Hepatocyte (in vitro differentiated cells): ENCODE results near the gene VSTM2L. TPM values are rescaled to one million over a fixed set of nuclear protein-coding genes. Genes with fewer than 3 reads are reported as not detected.
A peak's percentile ranks its signal among the peaks of the same experiment; 100 is the strongest.

Experiments
- DNase-seq: peaks from one replicate; pipeline ENCODE4 v3.0.0-alpha.2; 2016; ENCODE audit warnings: low spot score
- H2AFZ ChIP-seq: fragments of 200-600 bp; sonication (generic); 2 replicates; pipeline ENCODE4 v1.6.0; 2016; ENCODE audit warnings: antibody characterized with exemption, mild to moderate bottlenecking
- H3K27ac ChIP-seq: fragments of 200-600 bp; sonication (generic); 2 replicates; pipeline ENCODE4 v1.5.1; 2016; ENCODE audit warnings: mild to moderate bottlenecking
- H3K27me3 ChIP-seq: fragments of 200-600 bp; sonication (generic); 2 replicates; pipeline ENCODE4 v1.6.1; 2016
- H3K36me3 ChIP-seq: fragments of 200-600 bp; sonication (generic); replicated peaks from 2 replicates; pipeline ENCODE4 v1.5.1; 2016; ENCODE audit warnings: low read depth; ENCODE audit not compliant: insufficient read depth
- H3K4me1 ChIP-seq: fragments of 200-600 bp; sonication (generic); 2 replicates; pipeline ENCODE4 v1.5.1; 2016; ENCODE audit warnings: mild to moderate bottlenecking, moderate library complexity; ENCODE audit not compliant: insufficient read depth
- H3K4me2 ChIP-seq: fragments of 200-600 bp; sonication (generic); 2 replicates; pipeline ENCODE4 v1.6.0; 2016
- H3K4me3 ChIP-seq: fragments of 200-600 bp; sonication (generic); 2 replicates; pipeline ENCODE4 v1.5.1; 2016; ENCODE audit warnings: mild to moderate bottlenecking
- H3K79me2 ChIP-seq: fragments of 200-600 bp; sonication (generic); 2 replicates; pipeline ENCODE4 v1.6.0; 2017; ENCODE audit warnings: mild to moderate bottlenecking
- H3K9me2 ChIP-seq: fragments of 200-600 bp; sonication (generic); replicated peaks from 2 replicates; pipeline ENCODE4 v1.6.0; 2017; ENCODE audit warnings: mild to moderate bottlenecking; ENCODE audit not compliant: insufficient read depth
- H3K9me3 ChIP-seq: fragments of 200-600 bp; sonication (generic); 2 replicates; pipeline ENCODE4 v1.5.1; 2016; ENCODE audit warnings: low read depth, mild to moderate bottlenecking
- H4K20me1 ChIP-seq: fragments of 200-600 bp; sonication (generic); 2 replicates; pipeline ENCODE4 v1.6.0; 2016; ENCODE audit warnings: mild to moderate bottlenecking; ENCODE audit not compliant: insufficient read depth, poor library complexity, severe bottlenecking
- EZH2 ChIP-seq: fragments of 200-600 bp; sonication (generic); IDR thresholded peaks from 2 replicates; pipeline ENCODE4 v1.6.1; 2016; ENCODE audit warnings: antibody characterized with exemption, mild to moderate bottlenecking, borderline replicate concordance
- EZH2phosphoT487 ChIP-seq: fragments of 200-600 bp; sonication (generic); IDR thresholded peaks from one replicate; pipeline ENCODE4 v1.6.1; 2018; ENCODE audit warnings: antibody characterized with exemption, mild to moderate bottlenecking, low read depth, moderate library complexity; ENCODE audit not compliant: unreplicated experiment, severe bottlenecking
- WGBS: methylation state at CpG from one replicate; pipeline ENCODE4 v1.1.6; 2016; ENCODE audit warnings: low lambda C conversion rate; ENCODE audit errors: missing lambda C conversion rate; 5-methylcytosine and 5-hydroxymethylcytosine counted together
- polyA plus RNA-seq: library from polyadenylated mRNA; unstranded; fragments of >200 nt; fragmentation: Nextera tagmentation; extraction: Ambion mirVana; gene quantifications from 2 replicates; pipeline ENCODE4 v1.2.1, GENCODE V29; 2016
- total RNA-seq: library from RNA; depleted of rRNA; stranded (reverse); fragments of >200 nt; gene quantifications from 2 replicates; pipeline ENCODE4 v1.2.3, GENCODE V29; 2014
- TF ChIP-seq, protein P1 (sequence below): fragments of 200-600 bp; sonication (generic); IDR thresholded peaks from 2 replicates; pipeline ENCODE4 v1.5.1; 2016; ENCODE audit warnings: antibody characterized with exemption, mild to moderate bottlenecking; ENCODE audit not compliant: poor library complexity

Gene VSTM2L
- total and polyA plus RNA-seq, 2 experiments from 2014 or later = 2.5 to 3.7 TPM

DNA sequence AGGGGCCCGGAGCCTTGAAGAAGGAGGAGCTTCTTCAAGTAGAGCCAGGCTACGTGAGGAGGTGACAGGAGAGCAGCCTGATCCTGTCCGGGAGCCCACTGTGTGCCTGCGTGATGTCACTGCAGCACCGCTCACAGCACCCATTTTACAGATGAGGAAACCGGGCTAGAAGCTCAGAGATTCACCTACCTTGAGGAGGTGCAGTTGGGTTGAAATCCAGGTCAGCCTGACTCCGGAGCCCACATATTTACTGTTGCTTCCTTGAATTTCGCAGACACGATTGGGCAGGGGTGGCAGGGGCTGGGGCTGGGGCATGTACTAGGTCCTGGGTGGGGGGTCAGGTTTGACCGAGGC, 12.5 kb downstream of the VSTM2L start:
- no peaks in the 10 kb centered on the region for H3K79me2 ChIP-seq
- H3K27ac ChIP-seq = no peak overlapping the region
- no peaks in the 10 kb centered on the region for H3K36me3 ChIP-seq
- 60% methylated on average over 9 of the region's 10 CpGs for WGBS
- H3K9me2 ChIP-seq = no peaks in the 10 kb centered on the region
- H4K20me1 ChIP-seq = no peaks in the 10 kb centered on the region
- peaks cover 37% of the 10 kb centered on the region for H3K27me3 ChIP-seq
- peak overlapping the region; percentile 84 for H3K4me2 ChIP-seq
- TF ChIP-seq EZH2phosphoT487 (no peak), EZH2 (no peak)
- TF ChIP-seq, protein P1, sequence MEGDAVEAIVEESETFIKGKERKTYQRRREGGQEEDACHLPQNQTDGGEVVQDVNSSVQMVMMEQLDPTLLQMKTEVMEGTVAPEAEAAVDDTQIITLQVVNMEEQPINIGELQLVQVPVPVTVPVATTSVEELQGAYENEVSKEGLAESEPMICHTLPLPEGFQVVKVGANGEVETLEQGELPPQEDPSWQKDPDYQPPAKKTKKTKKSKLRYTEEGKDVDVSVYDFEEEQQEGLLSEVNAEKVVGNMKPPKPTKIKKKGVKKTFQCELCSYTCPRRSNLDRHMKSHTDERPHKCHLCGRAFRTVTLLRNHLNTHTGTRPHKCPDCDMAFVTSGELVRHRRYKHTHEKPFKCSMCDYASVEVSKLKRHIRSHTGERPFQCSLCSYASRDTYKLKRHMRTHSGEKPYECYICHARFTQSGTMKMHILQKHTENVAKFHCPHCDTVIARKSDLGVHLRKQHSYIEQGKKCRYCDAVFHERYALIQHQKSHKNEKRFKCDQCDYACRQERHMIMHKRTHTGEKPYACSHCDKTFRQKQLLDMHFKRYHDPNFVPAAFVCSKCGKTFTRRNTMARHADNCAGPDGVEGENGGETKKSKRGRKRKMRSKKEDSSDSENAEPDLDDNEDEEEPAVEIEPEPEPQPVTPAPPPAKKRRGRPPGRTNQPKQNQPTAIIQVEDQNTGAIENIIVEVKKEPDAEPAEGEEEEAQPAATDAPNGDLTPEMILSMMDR = no peak
- H3K4me3 ChIP-seq = no peak overlapping the region
- no peaks in the 10 kb centered on the region for H3K9me3 ChIP-seq
- DNase-seq = no peak
- H2AFZ ChIP-seq = peak overlapping the region; percentile 78
- peaks cover 22% of the 10 kb centered on the region for H3K4me1 ChIP-seq

DNA sequence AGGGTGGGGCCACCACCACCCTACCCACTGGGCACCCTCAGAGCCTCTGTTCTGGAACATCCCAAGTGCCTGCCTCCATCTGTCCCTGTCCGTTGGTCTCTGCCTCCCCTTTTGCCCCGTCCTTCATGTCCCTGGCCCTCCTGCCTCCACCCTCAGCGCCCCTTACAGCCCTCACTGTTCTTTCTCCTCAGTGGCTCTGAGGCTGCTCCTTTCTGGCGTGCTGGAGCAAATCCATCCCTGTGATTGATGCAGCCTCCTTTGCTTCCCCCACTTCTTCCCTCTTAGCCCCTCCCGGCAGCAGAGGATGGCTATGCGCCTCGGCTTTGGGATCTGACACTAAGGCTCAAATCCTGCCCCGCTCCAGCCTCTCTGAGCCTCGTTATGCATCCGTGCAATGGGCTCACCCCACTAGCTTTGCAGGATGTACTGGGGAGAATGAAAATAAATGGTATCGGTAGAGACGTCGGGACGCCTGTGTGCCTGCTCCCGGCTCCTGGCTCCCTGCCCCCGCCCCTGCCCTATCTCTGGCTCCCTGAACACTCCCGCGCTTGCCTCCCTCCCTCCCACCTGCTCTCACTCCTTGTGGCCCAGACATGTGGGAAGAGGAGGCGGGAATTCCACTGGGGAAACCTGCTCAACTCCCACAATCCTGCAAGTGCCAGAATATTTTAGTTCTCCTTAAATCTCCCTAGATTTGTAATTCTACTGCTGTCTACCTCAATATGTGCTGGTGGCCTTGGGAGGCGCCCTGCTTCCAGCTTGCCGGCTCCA, 13.1 kb downstream of the VSTM2L start:
- TF ChIP-seq EZH2 (no peak), EZH2phosphoT487 (no peak)
- TF ChIP-seq, protein P1 = no peak
- no peak overlapping the region for H3K27ac ChIP-seq
- H3K9me3 ChIP-seq = no peaks in the 10 kb centered on the region
- no peak for DNase-seq
- peak overlapping the region; percentile 59 for H3K4me2 ChIP-seq
- H2AFZ ChIP-seq = no peak overlapping the region
- H3K79me2 ChIP-seq = no peaks in the 10 kb centered on the region
- 21% methylated on average over 18 of the region's 21 CpGs for WGBS
- H3K4me1 ChIP-seq = peaks cover 22% of the 10 kb centered on the region
- H3K9me2 ChIP-seq = no peaks in the 10 kb centered on the region
- peaks cover 37% of the 10 kb centered on the region for H3K27me3 ChIP-seq
- no peak overlapping the region for H3K4me3 ChIP-seq
- H4K20me1 ChIP-seq = no peaks in the 10 kb centered on the region
- no peaks in the 10 kb centered on the region for H3K36me3 ChIP-seq

DNA sequence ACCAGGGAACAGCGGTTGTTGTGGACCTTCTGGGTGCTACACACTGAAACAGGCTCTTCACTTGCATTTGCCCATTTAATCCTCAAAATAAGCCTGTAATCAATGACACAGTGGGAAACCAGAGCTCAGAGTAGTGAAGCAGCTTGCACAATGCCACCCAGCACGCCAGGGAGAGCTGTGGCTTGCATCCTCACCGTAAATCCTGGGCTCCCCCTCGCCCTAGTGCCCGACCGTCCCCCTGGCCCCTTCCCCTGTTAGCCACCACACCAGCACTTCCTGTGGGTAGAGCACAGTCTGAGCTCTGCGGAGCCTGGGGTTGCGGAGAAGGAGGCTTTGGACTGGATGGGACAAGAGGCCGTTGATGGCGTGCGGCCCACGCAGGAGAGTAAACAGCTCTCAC, 14.5 kb downstream of the VSTM2L start:
- no peaks in the 10 kb centered on the region for H3K9me3 ChIP-seq
- H2AFZ ChIP-seq = no peak overlapping the region
- DNase-seq = no peak

More for the DNA sequence above, 14.5 kb downstream of the VSTM2L start:
- Histone ChIP-seq H3K27ac (no peak overlapping the region), H3K27me3 (peaks cover 31% of the 10 kb centered on the region), H3K79me2 (no peaks in the 10 kb centered on the region), H3K4me1 (peaks cover 18% of the 10 kb centered on the region), H3K9me2 (no peaks in the 10 kb centered on the region), H4K20me1 (no peaks in the 10 kb centered on the region), H3K36me3 (no peaks in the 10 kb centered on the region), H3K4me3 (no peak overlapping the region), H3K4me2 (no peak overlapping the region)
- WGBS = 79% methylated on average over 12 of the region's 12 CpGs
- no peak for TF ChIP-seq EZH2
- TF ChIP-seq, protein P1 = no peak
- TF ChIP-seq EZH2phosphoT487 = no peak
